Caki2 (cell line): ENCODE measurements around the gene DMRTB1. TPM values are rescaled to one million over a fixed set of nuclear protein-coding genes. Genes with fewer than 3 reads are reported as not detected.
A peak's percentile ranks its signal among the peaks of the same experiment; 100 is the strongest.

Source experiments
- DNase-seq: peaks from one replicate; pipeline ENCODE4 v3.0.0-alpha.2; 2015; ENCODE audit warnings: low read depth
- in situ Hi-C: cut with HindIII; loops from 2 replicates; pipeline ENCODE4 v1.10.0; 2016; ENCODE audit warnings: low sequenced_read_pairs, low pct_unique_long_range_greater_than_20kb, mixed read lengths
- total RNA-seq: library from RNA; depleted of rRNA; stranded (reverse); fragments of >200 nt; shearing (Covaris generic); gene quantifications from 2 replicates; pipeline ENCODE4 v1.2.3, GENCODE V29; 2014; ENCODE audit warnings: low replicate concordance

Gene DMRTB1
- total RNA-seq, 1 experiment from 2014 or later, result not detected

- DNase-seq, result no peak
- in situ Hi-C loops, result no loop called here
Measured at GRCh38 chr1:53480678-53481077, 21.5 kb downstream of the DMRTB1 start.

- in situ Hi-C loops, result no loop called here
- no peak for DNase-seq
Measured at GRCh38 chr1:53481456-53481855, 22.3 kb downstream of the DMRTB1 start.

- in situ Hi-C loops, result no loop called here
- no peak for DNase-seq
Measured at GRCh38 chr1:53482441-53483153, 23.4 kb downstream of the DMRTB1 start.

GRCh38 chr1:53483170-53483569, 24.0 kb downstream of the DMRTB1 start:
- in situ Hi-C loops, result no loop called here
- no peak for DNase-seq

GRCh38 chr1:53483656-53484055, 24.5 kb downstream of the DMRTB1 start:
- in situ Hi-C loops, result no loop called here
- DNase-seq, result no peak

GRCh38 chr1:53484705-53485477, 25.7 kb downstream of the DMRTB1 start:
- DNase-seq, result no peak
- in situ Hi-C loops, result no loop called here

- in situ Hi-C loops, result no loop called here
Measured at GRCh38 chr1:53485478-53486394, 26.5 kb downstream of the DMRTB1 start.

GRCh38 chr1:53486395-53487026, 27.3 kb downstream of the DMRTB1 start:
- in situ Hi-C loops, result no loop called here
- no peak for DNase-seq

More at GRCh38 chr1:53485478-53486394, 26.5 kb downstream of the DMRTB1 start:
- peak; percentile 46 for DNase-seq

GRCh38 chr1:53490351-53490750, 31.2 kb downstream of the DMRTB1 start:
- in situ Hi-C loops, result no loop called here
- DNase-seq, result no peak

GRCh38 chr1:53495633-53496345, 36.6 kb downstream of the DMRTB1 start:
- in situ Hi-C loops, result no loop called here

GRCh38 chr1:53498555-53499131, 39.4 kb downstream of the DMRTB1 start:
- no peak for DNase-seq
- in situ Hi-C loops, result no loop called here

More at GRCh38 chr1:53495633-53496345, 36.6 kb downstream of the DMRTB1 start:
- DNase-seq, result no peak

GRCh38 chr1:53499257-53500203, 40.3 kb downstream of the DMRTB1 start:
- in situ Hi-C loops, result no loop called here
- no peak for DNase-seq

- in situ Hi-C loops, result no loop called here
- no peak for DNase-seq
Measured at GRCh38 chr1:53500204-53501064, 41.2 kb downstream of the DMRTB1 start.

GRCh38 chr1:53501065-53502005, 42.1 kb downstream of the DMRTB1 start:
- DNase-seq, result no peak
- in situ Hi-C loops, result no loop called here
